ENCODE results near the gene SHANK3. TPM values are rescaled to one million over a fixed set of nuclear protein-coding genes. Genes with fewer than 3 reads are reported as not detected.

The SHANK3 gene
- total RNA-seq, 2 experiments from 2014 or later: 0.16 to 0.22 TPM

DNA sequence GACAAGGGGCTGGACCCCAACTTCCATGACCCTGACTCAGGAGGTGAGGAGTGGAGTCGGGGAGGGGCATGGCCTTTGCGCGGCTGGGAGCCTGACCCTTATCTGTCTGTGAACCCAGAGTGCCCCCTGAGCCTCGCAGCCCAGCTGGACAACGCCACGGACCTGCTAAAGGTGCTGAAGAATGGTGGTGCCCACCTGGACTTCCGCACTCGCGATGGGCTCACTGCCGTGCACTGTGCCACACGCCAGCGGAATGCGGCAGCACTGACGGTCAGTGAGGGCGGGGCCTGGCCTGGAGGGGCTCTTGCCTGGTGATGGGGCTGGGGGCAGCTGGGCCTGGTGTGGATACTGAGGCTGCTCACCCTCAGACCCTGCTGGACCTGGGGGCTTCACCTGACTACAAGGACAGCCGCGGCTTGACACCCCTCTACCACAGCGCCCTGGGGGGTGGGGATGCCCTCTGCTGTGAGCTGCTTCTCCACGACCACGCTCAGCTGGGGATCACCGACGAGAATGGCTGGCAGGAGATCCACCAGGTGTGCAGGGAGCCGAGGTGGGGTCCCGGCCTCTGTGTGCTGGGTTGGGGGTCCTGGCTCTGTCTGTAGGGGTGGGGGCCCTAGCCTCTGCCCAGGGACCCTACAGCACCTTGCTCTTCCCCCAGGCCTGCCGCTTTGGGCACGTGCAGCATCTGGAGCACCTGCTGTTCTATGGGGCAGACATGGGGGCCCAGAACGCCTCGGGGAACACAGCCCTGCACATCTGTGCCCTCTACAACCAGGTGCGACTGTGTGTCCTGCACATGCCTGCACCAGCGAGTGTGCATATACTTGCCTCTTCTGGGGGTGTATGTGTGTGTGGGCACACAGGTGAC is 6.3 kb downstream of the SHANK3 start:
- Mint-ChIP-seq H3K4me1 (ENCODE audit: low read depth) (peaks cover 2% of the 10 kb centered on the region), H3K27ac (no peak overlapping the region), H3K36me3 (ENCODE audit: low read depth) (no peaks in the 10 kb centered on the region), H3K27me3 (peaks cover 14% of the 10 kb centered on the region), H3K9me3 (no peaks in the 10 kb centered on the region), H3K4me3 (no peak overlapping the region)
- CTCF ChIA-PET: no interaction called here
- DNase-seq (no peak), ATAC-seq (no peak)
- POLR2A ChIA-PET: no interaction called here
- intact Hi-C loops (cut with micrococcal nuclease): no loop called here
- TF ChIP-seq, protein P1, sequence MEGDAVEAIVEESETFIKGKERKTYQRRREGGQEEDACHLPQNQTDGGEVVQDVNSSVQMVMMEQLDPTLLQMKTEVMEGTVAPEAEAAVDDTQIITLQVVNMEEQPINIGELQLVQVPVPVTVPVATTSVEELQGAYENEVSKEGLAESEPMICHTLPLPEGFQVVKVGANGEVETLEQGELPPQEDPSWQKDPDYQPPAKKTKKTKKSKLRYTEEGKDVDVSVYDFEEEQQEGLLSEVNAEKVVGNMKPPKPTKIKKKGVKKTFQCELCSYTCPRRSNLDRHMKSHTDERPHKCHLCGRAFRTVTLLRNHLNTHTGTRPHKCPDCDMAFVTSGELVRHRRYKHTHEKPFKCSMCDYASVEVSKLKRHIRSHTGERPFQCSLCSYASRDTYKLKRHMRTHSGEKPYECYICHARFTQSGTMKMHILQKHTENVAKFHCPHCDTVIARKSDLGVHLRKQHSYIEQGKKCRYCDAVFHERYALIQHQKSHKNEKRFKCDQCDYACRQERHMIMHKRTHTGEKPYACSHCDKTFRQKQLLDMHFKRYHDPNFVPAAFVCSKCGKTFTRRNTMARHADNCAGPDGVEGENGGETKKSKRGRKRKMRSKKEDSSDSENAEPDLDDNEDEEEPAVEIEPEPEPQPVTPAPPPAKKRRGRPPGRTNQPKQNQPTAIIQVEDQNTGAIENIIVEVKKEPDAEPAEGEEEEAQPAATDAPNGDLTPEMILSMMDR (IDR thresholded peaks at IDR 0.05): no peak

DNA sequence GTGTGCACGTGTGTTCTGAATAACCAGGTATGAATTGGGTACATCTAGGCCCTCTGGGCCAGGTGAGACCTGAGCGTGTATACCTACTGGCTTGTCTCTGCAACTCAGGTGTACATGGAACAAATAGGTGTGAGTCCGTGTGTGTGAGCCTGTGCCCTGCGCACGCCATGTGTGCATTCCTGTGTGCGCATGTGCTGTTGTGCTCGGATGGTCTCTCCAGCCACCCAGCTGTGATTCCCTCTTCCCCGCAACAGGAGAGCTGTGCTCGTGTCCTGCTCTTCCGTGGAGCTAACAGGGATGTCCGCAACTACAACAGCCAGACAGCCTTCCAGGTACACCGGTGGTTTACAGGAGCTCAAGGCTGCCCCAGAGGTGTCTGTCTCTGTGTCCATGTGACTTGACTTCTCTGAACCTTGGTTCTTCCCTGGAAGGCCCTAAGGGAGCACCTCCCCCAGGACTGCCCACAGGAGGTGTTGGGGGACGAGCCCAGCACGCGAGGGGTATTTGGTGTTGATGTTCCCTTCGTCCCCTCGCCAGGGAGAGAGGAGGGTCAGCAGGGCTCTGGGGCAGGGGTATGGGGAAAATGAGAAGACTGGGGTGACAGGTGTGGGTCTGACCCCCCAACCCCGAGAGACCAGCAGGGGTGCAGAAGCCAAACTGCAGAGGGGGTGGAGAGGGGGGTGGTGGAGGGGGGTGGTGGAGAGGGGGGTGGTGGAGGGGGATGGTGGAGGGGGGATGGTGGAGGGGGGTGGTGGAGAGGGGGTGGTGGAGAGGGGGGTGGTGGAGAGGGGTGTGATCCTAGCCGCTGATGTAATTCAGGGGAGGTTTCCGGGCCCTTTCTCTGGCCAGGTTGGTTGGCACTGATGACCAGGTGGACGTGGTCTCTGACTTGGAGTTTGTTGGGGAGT is 10.7 kb downstream of the SHANK3 start:
- Mint-ChIP-seq H3K9me3 (no peaks in the 10 kb centered on the region), H3K27ac (no peak overlapping the region), H3K27me3 (peaks cover 3% of the 10 kb centered on the region), H3K4me3 (no peak overlapping the region), H3K4me1 (ENCODE audit: low read depth) (no peaks in the 10 kb centered on the region), H3K36me3 (ENCODE audit: low read depth) (no peaks in the 10 kb centered on the region)
- intact Hi-C loops (cut with micrococcal nuclease): no loop called here
- TF ChIP-seq, protein P1 (IDR thresholded peaks at IDR 0.05): no peak
- ChIA-PET POLR2A (no interaction called here), CTCF (no interaction called here)
- no peak for DNase-seq
- no peak for ATAC-seq

DNA sequence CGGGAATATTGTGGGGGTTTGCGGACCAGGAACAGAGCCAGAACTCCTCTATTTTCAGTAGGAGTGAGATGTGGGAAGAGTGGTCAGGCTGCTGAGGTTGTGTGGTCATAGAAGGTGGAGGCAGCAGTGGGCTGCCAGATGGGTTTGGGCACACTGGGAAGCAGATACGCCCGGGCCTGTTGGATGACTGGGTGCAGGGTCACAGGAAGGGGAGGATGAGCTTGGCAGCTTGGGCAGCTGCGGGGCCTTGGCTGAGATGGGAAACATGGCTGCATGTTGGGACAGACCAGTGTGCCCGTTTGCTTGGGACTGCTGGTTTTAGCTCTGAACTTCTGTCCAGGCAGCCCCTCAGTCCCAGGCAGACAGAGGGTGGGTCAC is 11.4 kb downstream of the SHANK3 start:
- H3K4me1 Mint-ChIP-seq (ENCODE audit: low read depth): no peaks in the 10 kb centered on the region
- H3K36me3 Mint-ChIP-seq (ENCODE audit: low read depth): no peaks in the 10 kb centered on the region
- ATAC-seq (no peak), DNase-seq (no peak)
- no peak overlapping the region for H3K4me3 Mint-ChIP-seq
- ChIA-PET POLR2A (no interaction called here), CTCF (no interaction called here)
- H3K27ac Mint-ChIP-seq: no peak overlapping the region
- H3K27me3 Mint-ChIP-seq: peaks cover 3% of the 10 kb centered on the region
- TF ChIP-seq, protein P1 (IDR thresholded peaks at IDR 0.05): no peak
- intact Hi-C loops (cut with micrococcal nuclease): no loop called here
- no peaks in the 10 kb centered on the region for H3K9me3 Mint-ChIP-seq

DNA sequence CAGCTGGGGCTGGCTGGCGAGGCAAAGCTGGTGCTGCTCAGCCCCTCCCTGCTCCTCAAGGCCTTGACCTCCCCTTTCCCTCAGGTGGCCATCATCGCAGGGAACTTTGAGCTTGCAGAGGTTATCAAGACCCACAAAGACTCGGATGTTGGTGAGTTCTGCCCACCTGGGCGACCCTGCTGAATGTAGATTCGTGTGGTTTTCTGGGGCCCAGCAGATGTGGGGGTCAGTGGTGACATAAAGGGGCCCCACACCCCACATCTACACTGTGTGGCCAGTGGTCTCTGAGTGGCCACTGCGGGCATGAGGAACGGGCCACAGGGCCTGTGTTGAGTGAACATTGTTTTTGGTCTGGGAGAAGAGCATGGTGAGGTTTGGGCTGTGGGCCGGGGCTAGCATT is 11.9 kb downstream of the SHANK3 start:
- Mint-ChIP-seq H3K4me3 (no peak overlapping the region), H3K36me3 (ENCODE audit: low read depth) (no peaks in the 10 kb centered on the region), H3K4me1 (ENCODE audit: low read depth) (no peaks in the 10 kb centered on the region), H3K27me3 (peaks cover 3% of the 10 kb centered on the region), H3K9me3 (no peaks in the 10 kb centered on the region), H3K27ac (no peak overlapping the region)
- ChIA-PET POLR2A (interaction anchor here (0.7 to 1.0 kb wide), 2 partner anchors 9 to 46 kb away, joined by 3 read pairs; no protein-coding TSS in a partner anchor), CTCF (no interaction called here)
- ATAC-seq: no peak
- no peak for DNase-seq
- TF ChIP-seq, protein P1 (IDR thresholded peaks at IDR 0.05): no peak
- intact Hi-C loops (cut with micrococcal nuclease): no loop called here

DNA sequence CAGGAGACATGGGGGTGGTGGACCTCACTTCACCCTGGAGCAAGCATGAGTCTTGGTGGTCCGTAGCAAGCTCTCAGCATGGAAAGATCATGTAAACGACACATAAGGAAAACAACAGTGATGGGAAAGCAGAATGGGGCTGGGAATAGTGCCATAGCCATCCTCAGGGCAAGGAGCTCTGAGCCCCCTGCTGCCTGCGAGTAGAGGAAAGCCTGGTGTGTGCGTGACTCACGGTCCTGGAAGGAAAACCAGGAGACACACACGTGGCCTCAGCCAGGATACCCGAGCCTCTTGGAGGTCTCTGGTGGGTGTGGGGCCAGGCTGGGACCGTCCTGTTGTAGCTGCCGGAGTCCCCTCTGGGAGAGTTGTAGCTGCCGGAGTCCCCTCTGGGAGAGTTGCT is 12.4 kb downstream of the SHANK3 start:
- no peak for ATAC-seq
- no peak for DNase-seq
- ChIA-PET CTCF (no interaction called here), POLR2A (interaction anchor here (0.7 to 1.0 kb wide), 2 partner anchors 9 to 46 kb away, joined by 3 read pairs; no protein-coding TSS in a partner anchor)
- intact Hi-C loops (cut with micrococcal nuclease): no loop called here
- Mint-ChIP-seq H3K4me1 (ENCODE audit: low read depth) (no peaks in the 10 kb centered on the region), H3K9me3 (no peaks in the 10 kb centered on the region), H3K4me3 (no peak overlapping the region), H3K27ac (no peak overlapping the region), H3K36me3 (ENCODE audit: low read depth) (no peaks in the 10 kb centered on the region), H3K27me3 (peaks cover 3% of the 10 kb centered on the region)
- TF ChIP-seq, protein P1 (IDR thresholded peaks at IDR 0.05): no peak
